GM21447 (cell line): ENCODE measurements around the gene OR5K4.
"Not testable (repeated sequence)": the region's sequence is repeated elsewhere in the genome, so short reads cannot be mapped to it uniquely, and the experiment has no call there.

Experiments used
- ATAC-seq: cut with Tn5 transposase; IDR thresholded peaks from one replicate; pipeline ENCODE4 v1.9.1; 2021; ENCODE audit not compliant: unreplicated experiment

Gene OR5K4

GRCh38 chr3:98371186-98371585, 17.5 kb downstream of the OR5K4 start:
- ATAC-seq: no peak

GRCh38 chr3:98371853-98372252, 18.2 kb downstream of the OR5K4 start:
- no peak for ATAC-seq

- no peak for ATAC-seq
These were observed 18.8 kb downstream of the OR5K4 start for GRCh38 chr3:98372445-98372844.

- no peak for ATAC-seq
These were observed 23.0 kb downstream of the OR5K4 start for GRCh38 chr3:98376631-98377030.

- ATAC-seq: no peak
These were observed 34.5 kb downstream of the OR5K4 start for GRCh38 chr3:98388147-98388546.

GRCh38 chr3:98390366-98390765, 36.7 kb downstream of the OR5K4 start, which contains the start of gene OR5K3:
TSS of gene OR5K3 (plus strand) at chr3:98390666. CDS start at chr3:98390666, 0 bp downstream.
- no peak for ATAC-seq

GRCh38 chr3:98395101-98395500, 41.4 kb downstream of the OR5K4 start:
- ATAC-seq: no peak

GRCh38 chr3:98396482-98396881, 42.8 kb downstream of the OR5K4 start:
- ATAC-seq: not testable (repeated sequence)

GRCh38 chr3:98398513-98398912, 44.9 kb downstream of the OR5K4 start:
- no peak for ATAC-seq

GRCh38 chr3:98402507-98402906, 48.9 kb downstream of the OR5K4 start:
- ATAC-seq: no peak

GRCh38 chr3:98404010-98404409, 50.4 kb downstream of the OR5K4 start:
- ATAC-seq: no peak
